ENCODE measurements around the gene TTLL4.

TTLL4 gene

DNA sequence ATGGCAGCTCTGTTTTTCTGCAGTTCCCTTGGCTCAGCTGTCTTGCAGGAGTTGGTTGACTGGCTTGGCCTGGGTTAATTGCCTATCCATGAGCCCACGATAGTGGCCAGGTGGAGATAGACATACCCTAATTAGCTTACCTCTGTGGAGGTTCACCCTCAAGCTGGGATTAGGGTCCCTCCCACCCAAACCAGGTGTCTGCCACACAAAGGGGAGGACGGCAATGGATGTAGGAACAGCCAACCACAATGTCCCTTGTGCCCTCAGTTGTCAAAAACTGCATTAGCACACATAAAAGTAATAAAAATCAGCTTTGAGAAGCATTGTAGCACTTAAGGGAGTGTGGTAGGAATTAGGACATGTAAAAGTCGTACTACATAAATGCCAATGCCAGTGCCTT, 75.5 kb downstream of the TTLL4 start:
- no peak for DNase-seq

- no peak for DNase-seq
These were observed 78.1 kb downstream of the TTLL4 start for GRCh38 chr2:218788529-218789255.

- DNase-seq, result no peak
These were observed 81.8 kb downstream of the TTLL4 start for GRCh38 chr2:218792433-218792832.

DNA sequence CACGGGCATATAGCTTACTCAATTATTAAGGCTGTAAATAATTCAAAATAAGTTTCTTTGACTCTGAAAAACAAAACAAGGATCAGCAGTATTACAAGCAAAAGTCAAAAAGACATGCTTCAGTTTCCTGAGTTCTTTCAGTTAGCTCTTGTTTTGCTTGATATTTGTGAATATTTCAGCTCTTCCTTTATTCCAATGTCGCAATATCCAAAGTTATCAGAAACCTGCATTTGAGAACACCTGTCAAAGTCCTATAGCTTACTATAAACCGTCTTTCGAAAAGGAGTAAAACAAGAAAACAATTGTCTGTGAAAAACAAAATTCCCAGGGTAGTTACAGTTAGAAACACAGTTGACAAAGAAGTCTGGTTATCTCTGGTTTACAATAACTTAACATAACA, 86.1 kb downstream of the TTLL4 start:
- no peak for DNase-seq

DNA sequence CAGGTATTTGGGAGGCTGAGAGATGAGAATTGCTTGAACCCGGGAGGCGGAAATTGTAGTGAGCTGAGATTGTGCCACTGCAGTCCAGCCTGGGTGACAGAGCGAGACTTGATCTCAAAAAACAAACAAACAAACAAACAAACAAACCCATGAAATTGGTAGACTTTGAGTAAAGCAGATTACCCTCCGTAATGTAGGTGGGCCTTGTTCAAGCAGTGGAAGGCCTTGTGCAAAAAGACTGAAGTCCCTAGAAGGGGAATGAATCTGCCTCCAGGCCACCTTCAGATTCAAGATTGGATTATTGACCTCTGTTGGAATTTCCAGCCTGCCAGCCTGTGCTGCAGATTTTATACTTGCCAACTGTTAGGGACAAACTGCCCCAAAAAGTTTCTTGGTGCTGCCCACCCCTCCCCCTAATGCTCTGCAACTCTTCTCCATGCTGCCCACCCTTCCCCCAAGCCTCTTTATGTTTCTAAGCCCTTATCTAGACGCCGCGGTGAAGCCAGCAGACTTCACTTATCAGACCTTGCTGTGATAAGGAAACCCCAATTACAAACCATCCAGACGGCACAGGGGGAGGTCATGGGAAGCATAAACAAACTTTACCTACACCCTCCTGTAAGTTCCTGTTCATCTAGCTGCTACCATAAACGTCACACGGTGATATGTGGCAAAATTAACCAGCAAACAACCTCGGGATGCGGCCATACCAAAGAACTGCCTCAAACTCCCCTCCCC, 88.3 kb downstream of the TTLL4 start:
- DNase-seq, result no peak

GRCh38 chr2:218799990-218800389, 89.4 kb downstream of the TTLL4 start:
- no peak for DNase-seq

DNA sequence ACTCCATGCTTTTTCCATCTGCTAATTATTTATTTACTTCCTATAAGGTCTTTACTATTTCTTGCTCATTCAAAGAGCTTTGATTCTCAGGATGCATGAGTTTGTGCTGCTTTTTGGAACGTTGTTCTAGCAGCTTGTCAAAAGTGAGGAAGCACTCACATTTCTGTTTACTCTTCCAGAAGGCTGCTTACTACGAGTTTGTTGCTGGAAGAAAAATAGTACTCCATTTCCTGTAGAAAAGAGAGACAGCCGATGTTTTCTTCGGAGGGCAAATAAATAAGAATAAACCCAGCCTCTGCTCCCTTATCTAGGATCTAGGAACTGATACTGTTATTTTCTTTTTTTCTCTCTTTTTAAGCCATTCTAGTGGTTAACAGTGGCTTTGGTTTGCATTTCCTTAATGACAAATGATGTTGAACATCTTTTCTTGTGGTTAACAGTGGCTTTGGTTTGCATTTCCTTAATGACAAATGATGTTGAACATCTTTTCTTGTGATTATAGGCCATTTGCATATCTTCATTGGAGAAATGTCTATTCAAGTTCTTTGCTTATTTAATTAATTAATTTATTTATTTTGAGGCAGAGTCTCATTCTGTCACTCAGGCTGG, 91.9 kb downstream of the TTLL4 start:
- no peak for DNase-seq

GRCh38 chr2:218804817-218805216, 94.2 kb downstream of the TTLL4 start:
- DNase-seq, result no peak
